Measurements from ENCODE around the gene ERICH4. TPM values are rescaled to one million over a fixed set of nuclear protein-coding genes. Genes with fewer than 3 reads are reported as not detected.

The ERICH4 gene
- total and polyA plus RNA-seq, 2 of the 13 experiments (the other 11 are each of a cell fraction or from before 2014, with no cell fraction given), result 0.40 to 0.64 TPM

DNA sequence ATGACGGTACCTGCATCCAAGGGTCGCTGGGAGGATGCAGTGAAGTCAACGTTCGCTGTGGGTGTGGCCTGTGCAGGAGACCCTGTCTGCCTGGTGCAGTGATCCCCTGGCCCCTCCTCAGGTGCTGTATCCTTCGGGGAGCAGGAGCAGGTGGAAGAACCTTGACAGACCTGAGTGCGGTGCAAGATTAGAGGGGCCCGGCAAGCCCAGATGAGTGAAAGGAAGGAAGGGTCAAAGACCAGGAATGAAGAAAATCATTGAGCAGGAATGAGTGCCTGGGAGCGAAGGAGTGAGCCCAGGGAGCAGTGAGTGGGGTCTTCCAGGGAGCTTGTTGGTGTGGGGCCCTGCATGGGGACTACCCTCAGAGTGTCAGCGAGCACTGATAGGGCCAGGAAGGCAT, 28.5 kb upstream of the ERICH4 start:
- no TSS peak for BruUV-seq (replicated peaks)
- no peak for DNase-seq (ENCODE audit: low spot score)
- CTCF ChIA-PET (ENCODE audit: low intra/inter-chr PET ratio, low total read pairs), result no interaction called here

DNA sequence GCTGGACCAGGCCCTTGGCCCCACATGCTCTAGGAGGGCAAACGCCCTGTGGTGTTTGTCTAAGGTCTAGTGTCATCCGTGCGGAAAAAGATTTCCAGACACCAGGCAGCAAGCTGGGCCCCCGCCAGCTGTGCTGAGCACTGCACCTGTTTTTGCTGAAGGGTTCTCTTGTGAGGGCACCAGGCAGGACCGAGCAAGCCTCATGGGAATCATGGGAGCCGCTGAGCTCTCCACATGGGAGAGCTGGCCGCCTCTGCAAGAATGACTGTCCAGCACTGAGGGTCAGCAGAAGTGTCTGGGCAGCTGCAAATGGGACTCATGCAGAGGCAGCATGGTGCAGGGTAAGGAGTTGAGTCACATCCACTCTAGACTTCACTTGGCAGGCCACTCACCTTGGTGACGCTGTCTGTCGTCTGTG, 27.8 kb upstream of the ERICH4 start:
- H3K9ac ChIP-seq (ENCODE audit: insufficient read depth, low read depth, low read length), result no peak overlapping the region
- POLR2A ChIA-PET, result no interaction called here

More for the DNA sequence above, 28.5 kb upstream of the ERICH4 start:
- WGBS (ENCODE audit: low lambda C conversion rate), result 98% methylated on average over 9 of the region's 9 CpGs
- H3K79me2 ChIP-seq (ENCODE audit: insufficient read depth, low read length), result no peaks in the 10 kb centered on the region
- H3K4me2 ChIP-seq (ENCODE audit: low read depth, low read length), result no peak overlapping the region
- intact Hi-C loops (cut with micrococcal nuclease; ENCODE audit: unreplicated experiment), result no loop called here
- no peaks in the 10 kb centered on the region for H4K20me1 ChIP-seq (ENCODE audit: insufficient read depth, low read length)
- no peak overlapping the region for H3K4me3 ChIP-seq (replicated peaks in 1 of 3; ENCODE audit: insufficient read depth in 1 of 3, low read depth in 2 of 3, low read length in 3 of 3)
- POLR2A ChIA-PET, result no interaction called here
- peaks cover 12 to 25% of the 10 kb centered on the region in 2 experiments; a peak in 4 of 5 replicates for H3K36me3 ChIP-seq (replicated peaks in 1 of 2; ENCODE audit: control insufficient read depth in 1 of 2, insufficient read depth in 2 of 2, low read length in 2 of 2)
- H3K4me1 ChIP-seq (ENCODE audit: insufficient read depth, low read length), result peaks cover 16% of the 10 kb centered on the region
- no peak overlapping the region for H2AFZ ChIP-seq (ENCODE audit: low read length)
- H3K9ac ChIP-seq (ENCODE audit: insufficient read depth, low read depth, low read length), result no peak overlapping the region
- no peak overlapping the region for H3K27ac ChIP-seq (ENCODE audit: extremely low read length, insufficient read depth, low read length)
- H3K9me3 ChIP-seq (ENCODE audit: low read length), result no peaks in the 10 kb centered on the region
- no peak for FAIRE-seq
- no peaks in the 10 kb centered on the region for H3K27me3 ChIP-seq (ENCODE audit: control insufficient read depth in 1 of 2, insufficient read depth in 2 of 2, low read length in 2 of 2)
- ATAC-seq, result no peak
- TF ChIP-seq ZNF431 (CRISPR knock-in tag; IDR thresholded peaks at IDR 0.05; ENCODE audit: borderline replicate concordance, low read depth), result no peak
- in situ Hi-C loops (cut with HindIII; ENCODE audit: extremely low pct_ligation_motif_present, low pct_unique_long_range_greater_than_20kb), result no loop called here

More for the DNA sequence above, 27.8 kb upstream of the ERICH4 start:
- no peak for FAIRE-seq
- peaks cover 9% of the 10 kb centered on the region for H3K4me1 ChIP-seq (ENCODE audit: insufficient read depth, low read length)
- no peak overlapping the region for H2AFZ ChIP-seq (ENCODE audit: low read length)
- intact Hi-C loops (cut with micrococcal nuclease; ENCODE audit: unreplicated experiment) (no loop called here), in situ Hi-C loops (cut with HindIII; ENCODE audit: extremely low pct_ligation_motif_present, low pct_unique_long_range_greater_than_20kb) (no loop called here)
- no peak overlapping the region for H3K27ac ChIP-seq (ENCODE audit: extremely low read length, insufficient read depth, low read length)
- H3K27me3 ChIP-seq (ENCODE audit: control insufficient read depth in 1 of 2, insufficient read depth in 2 of 2, low read length in 2 of 2), result no peaks in the 10 kb centered on the region
- BruUV-seq (replicated peaks), result no TSS peak
- no peak overlapping the region for H3K4me3 ChIP-seq (replicated peaks in 1 of 3; ENCODE audit: insufficient read depth in 1 of 3, low read depth in 2 of 3, low read length in 3 of 3)
- H4K20me1 ChIP-seq (ENCODE audit: insufficient read depth, low read length), result no peaks in the 10 kb centered on the region
- 100% methylated on average over 2 of the region's 9 CpGs for WGBS (ENCODE audit: low lambda C conversion rate)
- H3K4me2 ChIP-seq (ENCODE audit: low read depth, low read length), result no peak overlapping the region
- DNase-seq (ENCODE audit: low spot score), result no peak
- no peaks in the 10 kb centered on the region for H3K79me2 ChIP-seq (ENCODE audit: insufficient read depth, low read length)
- H3K36me3 ChIP-seq (replicated peaks in 1 of 2; ENCODE audit: control insufficient read depth in 1 of 2, insufficient read depth in 2 of 2, low read length in 2 of 2), result peaks cover 15 to 29% of the 10 kb centered on the region in 2 experiments; a peak in 4 of 5 replicates
- CTCF ChIA-PET (ENCODE audit: low intra/inter-chr PET ratio, low total read pairs), result no interaction called here
- no peak; the same call in 2 of the 3 replicates for ATAC-seq
- H3K9me3 ChIP-seq (ENCODE audit: low read length), result no peaks in the 10 kb centered on the region
- TF ChIP-seq ZBTB42 (CRISPR knock-in tag; IDR thresholded peaks at IDR 0.05), result no peak
- TF ChIP-seq ATM (IDR thresholded peaks at IDR 0.05; ENCODE audit: borderline replicate concordance), result no peak
- TF ChIP-seq, protein P1, sequence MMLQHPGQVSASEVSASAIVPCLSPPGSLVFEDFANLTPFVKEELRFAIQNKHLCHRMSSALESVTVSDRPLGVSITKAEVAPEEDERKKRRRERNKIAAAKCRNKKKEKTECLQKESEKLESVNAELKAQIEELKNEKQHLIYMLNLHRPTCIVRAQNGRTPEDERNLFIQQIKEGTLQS (CRISPR knock-in tag; IDR thresholded peaks at IDR 0.05), result no peak
- TF ChIP-seq SALL2 (CRISPR knock-in tag; IDR thresholded peaks at IDR 0.05), result no peak
- TF ChIP-seq BRCA1 (CRISPR knock-in tag; IDR thresholded peaks at IDR 0.05), result no peak
- no peak for TF ChIP-seq ZFX (CRISPR knock-in tag; IDR thresholded peaks at IDR 0.05; ENCODE audit: low read depth)
- TF ChIP-seq NR3C1 (CRISPR knock-in tag; IDR thresholded peaks at IDR 0.05), result no peak
- no peak for TF ChIP-seq ZNF530 (CRISPR knock-in tag; IDR thresholded peaks at IDR 0.05; ENCODE audit: low read depth)
- TF ChIP-seq ZNF629 (CRISPR knock-in tag; conservative IDR thresholded peaks at IDR 0.05), result no peak
- TF ChIP-seq, protein P2, sequence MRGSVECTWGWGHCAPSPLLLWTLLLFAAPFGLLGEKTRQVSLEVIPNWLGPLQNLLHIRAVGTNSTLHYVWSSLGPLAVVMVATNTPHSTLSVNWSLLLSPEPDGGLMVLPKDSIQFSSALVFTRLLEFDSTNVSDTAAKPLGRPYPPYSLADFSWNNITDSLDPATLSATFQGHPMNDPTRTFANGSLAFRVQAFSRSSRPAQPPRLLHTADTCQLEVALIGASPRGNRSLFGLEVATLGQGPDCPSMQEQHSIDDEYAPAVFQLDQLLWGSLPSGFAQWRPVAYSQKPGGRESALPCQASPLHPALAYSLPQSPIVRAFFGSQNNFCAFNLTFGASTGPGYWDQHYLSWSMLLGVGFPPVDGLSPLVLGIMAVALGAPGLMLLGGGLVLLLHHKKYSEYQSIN (CRISPR knock-in tag; IDR thresholded peaks at IDR 0.05; ENCODE audit: borderline replicate concordance), result no peak
- no peak for TF ChIP-seq HMG20B (CRISPR knock-in tag; conservative IDR thresholded peaks at IDR 0.05)
- no peak for TF ChIP-seq SMC3 (IDR thresholded peaks at IDR 0.05; ENCODE audit: low read length)
- TF ChIP-seq FOSL2 (CRISPR knock-in tag; IDR thresholded peaks at IDR 0.05), result no peak
- TF ChIP-seq GZF1 (CRISPR knock-in tag; IDR thresholded peaks at IDR 0.05), result no peak
- TF ChIP-seq, protein P3, sequence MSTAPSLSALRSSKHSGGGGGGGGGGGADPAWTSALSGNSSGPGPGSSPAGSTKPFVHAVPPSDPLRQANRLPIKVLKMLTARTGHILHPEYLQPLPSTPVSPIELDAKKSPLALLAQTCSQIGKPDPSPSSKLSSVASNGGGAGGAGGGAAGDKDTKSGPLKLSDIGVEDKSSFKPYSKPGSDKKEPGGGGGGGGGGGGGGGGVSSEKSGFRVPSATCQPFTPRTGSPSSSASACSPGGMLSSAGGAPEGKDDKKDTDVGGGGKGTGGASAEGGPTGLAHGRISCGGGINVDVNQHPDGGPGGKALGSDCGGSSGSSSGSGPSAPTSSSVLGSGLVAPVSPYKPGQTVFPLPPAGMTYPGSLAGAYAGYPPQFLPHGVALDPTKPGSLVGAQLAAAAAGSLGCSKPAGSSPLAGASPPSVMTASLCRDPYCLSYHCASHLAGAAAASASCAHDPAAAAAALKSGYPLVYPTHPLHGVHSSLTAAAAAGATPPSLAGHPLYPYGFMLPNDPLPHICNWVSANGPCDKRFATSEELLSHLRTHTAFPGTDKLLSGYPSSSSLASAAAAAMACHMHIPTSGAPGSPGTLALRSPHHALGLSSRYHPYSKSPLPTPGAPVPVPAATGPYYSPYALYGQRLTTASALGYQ (CRISPR knock-in tag; IDR thresholded peaks at IDR 0.05), result no peak
- TF ChIP-seq STAT5B (CRISPR knock-in tag; IDR thresholded peaks at IDR 0.05), result no peak
- TF ChIP-seq, protein P4, sequence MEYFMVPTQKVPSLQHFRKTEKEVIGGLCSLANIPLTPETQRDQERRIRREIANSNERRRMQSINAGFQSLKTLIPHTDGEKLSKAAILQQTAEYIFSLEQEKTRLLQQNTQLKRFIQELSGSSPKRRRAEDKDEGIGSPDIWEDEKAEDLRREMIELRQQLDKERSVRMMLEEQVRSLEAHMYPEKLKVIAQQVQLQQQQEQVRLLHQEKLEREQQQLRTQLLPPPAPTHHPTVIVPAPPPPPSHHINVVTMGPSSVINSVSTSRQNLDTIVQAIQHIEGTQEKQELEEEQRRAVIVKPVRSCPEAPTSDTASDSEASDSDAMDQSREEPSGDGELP (IDR thresholded peaks at IDR 0.05; ENCODE audit: borderline replicate concordance, low read depth), result no peak

Measured in HepG2 (cell line).